H9 (cell line): ENCODE results near the gene TBC1D20. TPM values are rescaled to one million over a fixed set of nuclear protein-coding genes. Genes with fewer than 3 reads are reported as not detected.

Experiments
- DNase-seq: peaks from one replicate; pipeline ENCODE4 v3.0.0-alpha.2; 2017
- H2AFZ ChIP-seq: one replicate; pipeline ENCODE4 v1.6.1; 2013; ENCODE audit warnings: mild to moderate bottlenecking, low read length, control low read depth, moderate library complexity
- H2AK5ac ChIP-seq: 2 replicates; pipeline ENCODE4 v1.6.1; 2013; ENCODE audit warnings: low read length, control low read depth, mixed read lengths; ENCODE audit not compliant: insufficient read length
- H2BK120ac ChIP-seq: one replicate; pipeline ENCODE4 v1.6.1; 2013; ENCODE audit warnings: low read depth, mild to moderate bottlenecking, low read length, control low read depth, inconsistent platforms; ENCODE audit not compliant: poor library complexity, severe bottlenecking
- H2BK12ac ChIP-seq: 2 replicates; pipeline ENCODE4 v1.6.1; 2013; ENCODE audit warnings: low read length, control low read depth, mixed read lengths, low read depth; ENCODE audit not compliant: insufficient read length
- H2BK15ac ChIP-seq: 2 replicates; pipeline ENCODE4 v1.6.1; 2013; ENCODE audit warnings: low read depth, low read length, control low read depth
- H2BK20ac ChIP-seq: one replicate; pipeline ENCODE4 v1.6.1; 2013; ENCODE audit warnings: low read depth, mild to moderate bottlenecking, low read length, control low read depth, inconsistent platforms; ENCODE audit not compliant: poor library complexity, severe bottlenecking
- H2BK5ac ChIP-seq: 2 replicates; pipeline ENCODE4 v1.6.1; 2013; ENCODE audit warnings: low read length, control low read depth, mixed read lengths; ENCODE audit not compliant: insufficient read length
- H3K14ac ChIP-seq: 2 replicates; pipeline ENCODE4 v1.6.1; 2013; ENCODE audit warnings: low read length, control low read depth; ENCODE audit not compliant: insufficient read depth
- H3K18ac ChIP-seq: 2 replicates; pipeline ENCODE4 v1.6.1; 2013; ENCODE audit warnings: low read depth, mild to moderate bottlenecking, mixed read lengths, low read length, control low read depth; ENCODE audit not compliant: insufficient read length
- H3K23ac ChIP-seq: 2 replicates; pipeline ENCODE4 v1.6.1; 2013; ENCODE audit warnings: low read length, control low read depth, mixed read lengths, low read depth; ENCODE audit not compliant: insufficient read length
- H3K23me2 ChIP-seq: 2 replicates; pipeline ENCODE4 v1.6.1; 2013; ENCODE audit warnings: low read depth, mild to moderate bottlenecking, mixed read lengths, low read length, control low read depth; ENCODE audit not compliant: insufficient read length, poor library complexity, severe bottlenecking
- H3K27ac ChIP-seq: 2 replicates; pipeline ENCODE4 v1.5.1; 2013; ENCODE audit warnings: low read length, control low read depth, mixed read lengths, low read depth; ENCODE audit not compliant: insufficient read length
- H3K27me3 ChIP-seq: 2 replicates; pipeline ENCODE4 v1.6.1; 2013; ENCODE audit warnings: low read length, control low read depth, inconsistent platforms; ENCODE audit not compliant: insufficient read depth
- H3K4ac ChIP-seq: 2 replicates; pipeline ENCODE4 v1.6.1; 2013; ENCODE audit warnings: low read depth, mild to moderate bottlenecking, control low read depth, inconsistent platforms, low read length, moderate library complexity
- H3K4me1 ChIP-seq: 2 replicates; pipeline ENCODE4 v1.6.1; 2013; ENCODE audit warnings: low read length, control low read depth, inconsistent platforms; ENCODE audit not compliant: insufficient read depth
- H3K4me2 ChIP-seq: 2 replicates; pipeline ENCODE4 v1.6.1; 2013; ENCODE audit warnings: low read length, control low read depth, mixed read lengths; ENCODE audit not compliant: insufficient read length, insufficient read depth
- H3K56ac ChIP-seq: 2 replicates; pipeline ENCODE4 v1.6.1; 2013; ENCODE audit warnings: low read depth, mild to moderate bottlenecking, mixed read lengths, low read length, control low read depth; ENCODE audit not compliant: insufficient read length
- H3K79me1 ChIP-seq: 2 replicates; pipeline ENCODE4 v1.6.1; 2013; ENCODE audit warnings: low read depth, mild to moderate bottlenecking, moderate library complexity, low read length, control low read depth, inconsistent platforms; ENCODE audit not compliant: insufficient read depth, poor library complexity, severe bottlenecking
- H3K79me2 ChIP-seq: 2 replicates; pipeline ENCODE4 v1.6.1; 2013; ENCODE audit warnings: low read length, control low read depth, inconsistent platforms; ENCODE audit not compliant: insufficient read depth
- H3K9ac ChIP-seq: 2 replicates; pipeline ENCODE4 v1.6.1; 2013; ENCODE audit warnings: low read length, control low read depth, mixed read lengths; ENCODE audit not compliant: insufficient read length; ENCODE audit errors: extremely low read depth
- H3K9me3 ChIP-seq: one replicate; pipeline ENCODE4 v1.6.1; 2013; ENCODE audit warnings: low read depth, low read length, inconsistent platforms; ENCODE audit not compliant: control insufficient read depth
- H3T11ph ChIP-seq: one replicate; pipeline ENCODE4 v1.6.1; 2013; ENCODE audit warnings: mild to moderate bottlenecking, low read length, control low read depth, inconsistent platforms
- H4K20me1 ChIP-seq: one replicate; pipeline ENCODE4 v1.6.1; 2013; ENCODE audit not compliant: control insufficient read depth, insufficient read length, insufficient read depth
- H4K5ac ChIP-seq: 2 replicates; pipeline ENCODE4 v1.6.1; 2013; ENCODE audit warnings: low read depth, mild to moderate bottlenecking, mixed read lengths, low read length, control low read depth; ENCODE audit not compliant: insufficient read length
- H4K8ac ChIP-seq: replicated peaks from 2 replicates; pipeline ENCODE4 v1.6.1; 2013; ENCODE audit warnings: low read length, control low read depth, mixed read lengths, low read depth; ENCODE audit not compliant: insufficient read length
- H4K91ac ChIP-seq: 2 replicates; pipeline ENCODE4 v1.6.1; 2013; ENCODE audit warnings: low read depth, mild to moderate bottlenecking, moderate library complexity, mixed read lengths, low read length, control low read depth; ENCODE audit not compliant: insufficient read length
- H3K27ac Mint-ChIP-seq, 3 experiments: 2 replicates in 2 of 3; 3 replicates in 1 of 3; pipeline ENCODE4 v1.8.0; 2020 to 2021; ENCODE audit warnings: mixed read lengths in 3 of 3, mild to moderate bottlenecking in 1 of 3, moderate library complexity in 1 of 3
- H3K27me3 Mint-ChIP-seq: 2 replicates; pipeline ENCODE4 v1.8.0; 2021; ENCODE audit warnings: low read depth, mild to moderate bottlenecking, moderate library complexity, mixed read lengths
- H3K36me3 Mint-ChIP-seq, 3 experiments: 2 replicates in 2 of 3; 3 replicates in 1 of 3; pipeline ENCODE4 v1.8.0; 2020 to 2021; ENCODE audit warnings: low read depth in 3 of 3, mixed read lengths in 3 of 3; ENCODE audit not compliant: insufficient read depth in 1 of 3
- H3K4me1 Mint-ChIP-seq, 2 experiments: 2 replicates each; pipeline ENCODE4 v1.8.0; 2020; ENCODE audit warnings: mixed read lengths in 2 of 2
- H3K4me3 Mint-ChIP-seq, 2 experiments: 2 replicates in 1 of 2; 3 replicates in 1 of 2; pipeline ENCODE4 v1.8.0; 2020 to 2021; ENCODE audit warnings: mild to moderate bottlenecking in 2 of 2, mixed read lengths in 2 of 2, moderate library complexity in 1 of 2
- H3K9me3 Mint-ChIP-seq, 2 experiments: 2 replicates in 1 of 2; 3 replicates in 1 of 2; pipeline ENCODE4 v1.8.0; 2020; ENCODE audit warnings: mild to moderate bottlenecking in 2 of 2, mixed read lengths in 2 of 2, moderate library complexity in 1 of 2
- CTCF ChIP-seq: fragments of 200-600 bp; sonication (generic); conservative IDR thresholded peaks from 3 replicates; pipeline ENCODE4 v1.8.0; 2021; ENCODE audit warnings: antibody characterized with exemption, mild to moderate bottlenecking
- WGBS: extraction: QIAGEN DNeasy Blood & Tissue Kit; methylation state at CpG from one replicate; pipeline ENCODE4 v1.1.7; 2013; ENCODE audit warnings: missing lambda C conversion rate, low lambda C conversion rate, mixed read lengths; ENCODE audit not compliant: insufficient read length; ENCODE audit errors: extremely low coverage; 5-methylcytosine and 5-hydroxymethylcytosine counted together
- total RNA-seq: library from RNA; stranded (reverse); gene quantifications from 2 replicates; pipeline ENCODE4 v1.2.1, GENCODE V29; 2021

Gene TBC1D20
- total RNA-seq, 1 experiment from 2014 or later = 17.9 TPM

DNA sequence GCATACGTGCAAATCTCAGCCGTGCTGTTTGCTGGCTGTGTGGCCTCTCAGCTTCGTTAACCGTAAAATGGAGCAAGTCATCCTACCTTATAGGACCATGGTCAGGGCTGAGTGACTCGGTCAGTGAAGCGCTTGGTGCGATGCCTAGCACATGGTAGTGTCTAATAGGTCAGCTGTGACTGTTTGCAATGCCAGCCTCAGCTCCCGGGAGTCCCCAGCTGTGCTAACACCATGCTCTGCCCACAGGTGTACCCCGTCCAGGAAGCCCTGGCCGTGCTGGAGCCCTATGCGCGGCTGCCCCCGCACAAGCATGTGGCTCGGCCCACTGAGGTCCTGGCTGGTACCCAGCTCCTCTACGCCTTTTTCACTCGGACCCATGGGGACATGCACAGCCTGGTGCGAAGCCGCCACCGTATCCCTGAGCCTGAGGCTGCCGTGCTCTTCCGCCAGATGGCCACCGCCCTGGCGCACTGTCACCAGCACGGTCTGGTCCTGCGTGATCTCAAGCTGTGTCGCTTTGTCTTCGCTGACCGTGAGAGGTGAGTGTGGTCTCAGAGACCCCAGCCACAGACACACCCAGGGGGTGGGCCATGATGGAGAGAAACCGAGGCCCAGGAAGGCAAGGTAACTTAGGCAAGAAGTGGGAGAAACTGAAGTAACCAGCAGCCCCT, 71.2 kb downstream of the TBC1D20 start:
- Histone ChIP-seq H4K91ac (no peak overlapping the region), H4K8ac (no peak overlapping the region), H3K27me3 (no peaks in the 10 kb centered on the region), H3K27ac (no peak overlapping the region), H2BK5ac (no peak overlapping the region), H2BK15ac (no peak overlapping the region), H3K14ac (no peak overlapping the region), H3K23me2 (no peaks in the 10 kb centered on the region), H3K4me2 (no peak overlapping the region), H2AK5ac (no peak overlapping the region), H3K4me1 (no peaks in the 10 kb centered on the region), H3K4ac (no peak overlapping the region), H4K20me1 (no peaks in the 10 kb centered on the region), H3K18ac (no peak overlapping the region), H3K79me1 (no peaks in the 10 kb centered on the region), H3K79me2 (no peaks in the 10 kb centered on the region), H3T11ph (no peak overlapping the region), H4K5ac (no peak overlapping the region), H3K9me3 (no peaks in the 10 kb centered on the region), H3K56ac (no peak overlapping the region), H2AFZ (no peak overlapping the region), H3K23ac (no peak overlapping the region), H2BK120ac (no peak overlapping the region), H2BK20ac (no peak overlapping the region), H3K9ac (no peak overlapping the region), H2BK12ac (no peak overlapping the region)
- H3K9me3 Mint-ChIP-seq = no peaks in the 10 kb centered on the region
- WGBS = no CpG with 5 or more reads among the region's 29 CpGs
- no peak overlapping the region for H3K4me3 Mint-ChIP-seq
- TF ChIP-seq CTCF = no peak
- no peak for DNase-seq
- H3K36me3 Mint-ChIP-seq = peaks cover 6 to 59% (median 33%) of the 10 kb centered on the region in 3 experiments; a peak in 6 of 7 replicates
- no peaks in the 10 kb centered on the region for H3K27me3 Mint-ChIP-seq
- no peak overlapping the region; a peak in 2 of 7 replicates for H3K27ac Mint-ChIP-seq
- no peaks in the 10 kb centered on the region for H3K4me1 Mint-ChIP-seq
